Urothelium cell line (cell line): ENCODE data around the gene NFATC4.
"Not testable (repeated sequence)": the region's sequence is repeated elsewhere in the genome, so short reads cannot be mapped to it uniquely, and the experiment has no call there.

Source experiments
- DNase-seq: peaks from one replicate; pipeline ENCODE4 v3.0.0; 2011; ENCODE audit warnings: low spot score, mixed read lengths
- FAIRE-seq: peaks from 2 replicates; lab custom pipeline; 2011; peaks lifted over from hg19 to GRCh38; lab: Jason Lieb, UNC

Gene NFATC4

GRCh38 chr14:24367514-24368211 is at the start of gene NFATC4:
NFATC4 (plus strand) TSS chr14:24368184; CDS start chr14:24368341, 157 bp downstream.
- DNase-seq (peak; percentile 79), FAIRE-seq (no peak)

GRCh38 chr14:24321212-24321975 is 46.6 kb upstream of the NFATC4 start:
- DNase-seq: no peak
- FAIRE-seq: no peak

GRCh38 chr14:24322672-24323071 is 45.3 kb upstream of the NFATC4 start:
- DNase-seq (no peak), FAIRE-seq (no peak)

GRCh38 chr14:24323341-24323740 is 44.6 kb upstream of the NFATC4 start:
- FAIRE-seq: no peak
- DNase-seq: no peak

GRCh38 chr14:24324024-24324423 is 44.0 kb upstream of the NFATC4 start:
- no peak for FAIRE-seq
- no peak for DNase-seq

- no peak for FAIRE-seq
- DNase-seq: no peak
These were observed 42.9 kb upstream of the NFATC4 start for GRCh38 chr14:24325041-24325530.

GRCh38 chr14:24325963-24326362 is 42.0 kb upstream of the NFATC4 start:
- DNase-seq (no peak), FAIRE-seq (no peak)

GRCh38 chr14:24327303-24327702 is 40.7 kb upstream of the NFATC4 start:
- FAIRE-seq (no peak), DNase-seq (no peak)

- DNase-seq, FAIRE-seq: not testable (repeated sequence)
These were observed 40.1 kb upstream of the NFATC4 start for GRCh38 chr14:24327914-24328313.

- DNase-seq (no peak), FAIRE-seq (no peak)
These were observed 38.8 kb upstream of the NFATC4 start for GRCh38 chr14:24329073-24329663.

- DNase-seq (no peak), FAIRE-seq (no peak)
These were observed 38.2 kb upstream of the NFATC4 start for GRCh38 chr14:24329736-24330135.

GRCh38 chr14:24330973-24331674 is 36.9 kb upstream of the NFATC4 start:
- DNase-seq: no peak
- no peak for FAIRE-seq

- DNase-seq (no peak), FAIRE-seq (no peak)
These were observed 36.2 kb upstream of the NFATC4 start for GRCh38 chr14:24331731-24332267.

- FAIRE-seq (peak; percentile 44), DNase-seq (peak; percentile 75)
These were observed 35.6 kb upstream of the NFATC4 start for GRCh38 chr14:24332268-24332993.

GRCh38 chr14:24334431-24335291 is 33.3 kb upstream of the NFATC4 start, which contains the start of gene ADCY4:
ADCY4 (minus strand) TSS chr14:24335071; CDS start chr14:24334652, 419 bp downstream.
- FAIRE-seq: no peak
- DNase-seq: no peak

GRCh38 chr14:24335461-24336171 is 32.4 kb upstream of the NFATC4 start:
- DNase-seq (no peak), FAIRE-seq (no peak)

GRCh38 chr14:24337144-24337823 is 30.7 kb upstream of the NFATC4 start:
- FAIRE-seq (no peak), DNase-seq (no peak)

- DNase-seq (no peak), FAIRE-seq (no peak)
These were observed 30.2 kb upstream of the NFATC4 start for GRCh38 chr14:24337824-24338175.
